Measurements from ENCODE around the gene SRSF6.
"Not testable (repeated sequence)": the region's sequence is repeated elsewhere in the genome, so short reads cannot be mapped to it uniquely, and the experiment has no call there.

Gene SRSF6

GRCh38 chr20:43457640-43458421, at the start of gene SRSF6:
Gene SRSF6 (plus strand): TSS chr20:43457896. CDS start chr20:43458034, 138 bp downstream.
- peaks cover 15% of the 10 kb centered on the region for H3K27me3 Mint-ChIP-seq
- H3K36me3 Mint-ChIP-seq (ENCODE audit: low read depth) = peaks cover 44% of the 10 kb centered on the region
- no peaks in the 10 kb centered on the region for H3K9me3 Mint-ChIP-seq
- H3K27ac Mint-ChIP-seq = peak within 1 kb of the TSS; percentile 98
- peak within 1 kb of the TSS; percentile 92 for H3K4me3 Mint-ChIP-seq
- peaks cover 38% of the 10 kb centered on the region for H3K4me1 Mint-ChIP-seq (ENCODE audit: low read depth)

- Mint-ChIP-seq H3K27me3 (peaks cover 58% of the 10 kb centered on the region), H3K36me3 (ENCODE audit: low read depth) (no peaks in the 10 kb centered on the region)
Measured at GRCh38 chr20:43408848-43409576, 48.7 kb upstream of the SRSF6 start.

GRCh38 chr20:43409577-43409913, 48.2 kb upstream of the SRSF6 start:
- Mint-ChIP-seq H3K4me1 (ENCODE audit: low read depth) (no peaks in the 10 kb centered on the region), H3K27me3 (peaks cover 55% of the 10 kb centered on the region), H3K4me3 (no peak overlapping the region), H3K9me3 (no peaks in the 10 kb centered on the region), H3K36me3 (ENCODE audit: low read depth) (no peaks in the 10 kb centered on the region), H3K27ac (no peak overlapping the region)

More at GRCh38 chr20:43408848-43409576, 48.7 kb upstream of the SRSF6 start:
- H3K27ac Mint-ChIP-seq = no peak overlapping the region
- no peaks in the 10 kb centered on the region for H3K9me3 Mint-ChIP-seq
- no peak overlapping the region for H3K4me3 Mint-ChIP-seq
- no peaks in the 10 kb centered on the region for H3K4me1 Mint-ChIP-seq (ENCODE audit: low read depth)

- no peak overlapping the region for H3K27ac Mint-ChIP-seq
- H3K9me3 Mint-ChIP-seq = peaks cover 18% of the 10 kb centered on the region
- peaks cover 6% of the 10 kb centered on the region for H3K36me3 Mint-ChIP-seq (ENCODE audit: low read depth)
- no peaks in the 10 kb centered on the region for H3K4me1 Mint-ChIP-seq (ENCODE audit: low read depth)
- no peak overlapping the region for H3K4me3 Mint-ChIP-seq
- peaks cover 13% of the 10 kb centered on the region for H3K27me3 Mint-ChIP-seq
Measured at GRCh38 chr20:43415661-43416430, 41.9 kb upstream of the SRSF6 start.

GRCh38 chr20:43416591-43417228, 41.0 kb upstream of the SRSF6 start:
- H3K27ac Mint-ChIP-seq = no peak overlapping the region
- H3K4me1 Mint-ChIP-seq (ENCODE audit: low read depth) = no peaks in the 10 kb centered on the region
- no peak overlapping the region for H3K4me3 Mint-ChIP-seq
- peaks cover 9% of the 10 kb centered on the region for H3K36me3 Mint-ChIP-seq (ENCODE audit: low read depth)
- peaks cover 21% of the 10 kb centered on the region for H3K9me3 Mint-ChIP-seq
- peaks cover 12% of the 10 kb centered on the region for H3K27me3 Mint-ChIP-seq

GRCh38 chr20:43420192-43420591, 37.5 kb upstream of the SRSF6 start:
- peaks cover 9% of the 10 kb centered on the region for H3K36me3 Mint-ChIP-seq (ENCODE audit: low read depth)
- no peaks in the 10 kb centered on the region for H3K4me1 Mint-ChIP-seq (ENCODE audit: low read depth)
- H3K4me3 Mint-ChIP-seq = no peak overlapping the region
- no peak overlapping the region for H3K27ac Mint-ChIP-seq
- H3K27me3 Mint-ChIP-seq = peaks cover 16% of the 10 kb centered on the region
- peaks cover 21% of the 10 kb centered on the region for H3K9me3 Mint-ChIP-seq

- not testable (repeated sequence) for H3K27ac Mint-ChIP-seq
- Mint-ChIP-seq H3K27me3 (peaks cover 20% of the 10 kb centered on the region), H3K9me3 (peaks cover 21% of the 10 kb centered on the region)
Measured at GRCh38 chr20:43420913-43421312, 36.8 kb upstream of the SRSF6 start.

GRCh38 chr20:43426172-43426571, 31.5 kb upstream of the SRSF6 start:
- Mint-ChIP-seq H3K27ac (no peak overlapping the region), H3K36me3 (ENCODE audit: low read depth) (no peaks in the 10 kb centered on the region), H3K27me3 (peaks cover 31% of the 10 kb centered on the region), H3K4me1 (ENCODE audit: low read depth) (no peaks in the 10 kb centered on the region), H3K4me3 (no peak overlapping the region), H3K9me3 (peaks cover under 1% of the 10 kb centered on the region)

More at GRCh38 chr20:43420913-43421312, 36.8 kb upstream of the SRSF6 start:
- H3K36me3 Mint-ChIP-seq (ENCODE audit: low read depth); H3K4me1 Mint-ChIP-seq (ENCODE audit: low read depth); H3K4me3 Mint-ChIP-seq: not testable (repeated sequence)

- Mint-ChIP-seq H3K4me3 (no peak overlapping the region), H3K9me3 (no peaks in the 10 kb centered on the region), H3K36me3 (ENCODE audit: low read depth) (no peaks in the 10 kb centered on the region), H3K27me3 (peaks cover 36% of the 10 kb centered on the region), H3K4me1 (ENCODE audit: low read depth) (no peaks in the 10 kb centered on the region), H3K27ac (no peak overlapping the region)
Measured at GRCh38 chr20:43430265-43431133, 27.2 kb upstream of the SRSF6 start.

- no peaks in the 10 kb centered on the region for H3K36me3 Mint-ChIP-seq (ENCODE audit: low read depth)
- peaks cover 29% of the 10 kb centered on the region for H3K27me3 Mint-ChIP-seq
- H3K9me3 Mint-ChIP-seq = no peaks in the 10 kb centered on the region
- H3K27ac Mint-ChIP-seq = no peak overlapping the region
- H3K4me3 Mint-ChIP-seq = no peak overlapping the region
- no peaks in the 10 kb centered on the region for H3K4me1 Mint-ChIP-seq (ENCODE audit: low read depth)
Measured at GRCh38 chr20:43431134-43431519, 26.6 kb upstream of the SRSF6 start.

- no peaks in the 10 kb centered on the region for H3K36me3 Mint-ChIP-seq (ENCODE audit: low read depth)
- no peak overlapping the region for H3K27ac Mint-ChIP-seq
- H3K9me3 Mint-ChIP-seq = no peaks in the 10 kb centered on the region
- peaks cover 23% of the 10 kb centered on the region for H3K27me3 Mint-ChIP-seq
- no peak overlapping the region for H3K4me3 Mint-ChIP-seq
- H3K4me1 Mint-ChIP-seq (ENCODE audit: low read depth) = no peaks in the 10 kb centered on the region
Measured at GRCh38 chr20:43432498-43432897, 25.2 kb upstream of the SRSF6 start.

- Mint-ChIP-seq H3K27me3 (peaks cover 22% of the 10 kb centered on the region), H3K36me3 (ENCODE audit: low read depth) (no peaks in the 10 kb centered on the region), H3K9me3 (no peaks in the 10 kb centered on the region), H3K4me1 (ENCODE audit: low read depth) (no peaks in the 10 kb centered on the region), H3K4me3 (no peak overlapping the region), H3K27ac (no peak overlapping the region)
Measured at GRCh38 chr20:43433250-43433854, 24.3 kb upstream of the SRSF6 start.

- Mint-ChIP-seq H3K27me3 (peaks cover 22% of the 10 kb centered on the region), H3K4me3 (no peak overlapping the region), H3K36me3 (ENCODE audit: low read depth) (no peaks in the 10 kb centered on the region), H3K27ac (no peak overlapping the region), H3K9me3 (no peaks in the 10 kb centered on the region), H3K4me1 (ENCODE audit: low read depth) (peaks cover 9% of the 10 kb centered on the region)
Measured at GRCh38 chr20:43434565-43434964, 23.1 kb upstream of the SRSF6 start.

Data from stimulated activated naive CD8-positive, alpha-beta T cell treated with anti-CD3 and anti-CD28 coated beads, Interleukin-15, Interleukin-2, amounts not matched to agents 100 ng/mL and 50 ng/mL, for 24 hours (primary cell).